Loucy (cell line): ENCODE results near the gene ATP13A3.

Experiments used
- CTCF ChIP-seq: fragments of 200-600 bp; sonication (generic); conservative IDR thresholded peaks from 2 replicates; pipeline ENCODE4 v1.5.1; 2014; ENCODE audit warnings: mild to moderate bottlenecking, antibody characterized with exemption, low read length
- EZH2phosphoT487 ChIP-seq: fragments of 200-600 bp; IDR thresholded peaks from 2 replicates; pipeline ENCODE4 v1.6.1; 2018; ENCODE audit warnings: antibody characterized with exemption, mild to moderate bottlenecking, moderate library complexity, borderline replicate concordance

- TF ChIP-seq EZH2phosphoT487: no peak
- no peak for TF ChIP-seq CTCF
These were observed 120.8 kb downstream of the ATP13A3 start for GRCh38 chr3:194365978-194366490.
